T-helper 1 cell treated with Interleukin-12 subunit alpha and Interleukin-12 subunit beta and Interleukin-4 antibody, amounts not matched to agents 30 ng/mL and 1 ng/mL, for 36 hours (primary cell): ENCODE data around the gene ICE1. TPM values are rescaled to one million over a fixed set of nuclear protein-coding genes. Genes with fewer than 3 reads are reported as not detected.
"Not testable (repeated sequence)": the region's sequence is repeated elsewhere in the genome, so short reads cannot be mapped to it uniquely, and the experiment has no call there.

Experiments
- intact Hi-C: fragments of 100-400 bp; cut with micrococcal nuclease; formaldehyde crosslinking; loops from one replicate; pipeline ENCODE4 v1.15.1; 2024
- total RNA-seq: library from RNA; stranded (reverse); gene quantifications from 2 replicates; pipeline ENCODE4 v1.2.3, GENCODE V29; 2022

ICE1 gene
- total RNA-seq = 33.1 and 33.5 TPM in 2 replicates

- intact Hi-C loops = loop anchor here (1.0 kb wide), 8 partner anchors 59 to 1406 kb away; partner anchors contain the start of genes MED10, NSUN2, SRD5A1 and TENT4A
Observed at GRCh38 chr5:5421961-5422818, at the start of gene ICE1. Gene ICE1 (plus strand): TSS chr5:5422677. CDS start chr5:5422916, 239 bp downstream.

- intact Hi-C loops = no loop called here
Observed at GRCh38 chr5:5372930-5373329, 49.5 kb upstream of the ICE1 start.

GRCh38 chr5:5373351-5373989 lies 49.0 kb upstream of the ICE1 start:
- intact Hi-C loops = no loop called here

GRCh38 chr5:5374009-5374715 lies 48.3 kb upstream of the ICE1 start:
- intact Hi-C loops = no loop called here

- intact Hi-C loops = no loop called here
Observed at GRCh38 chr5:5377780-5378179, 44.7 kb upstream of the ICE1 start.

GRCh38 chr5:5378531-5378930 lies 43.9 kb upstream of the ICE1 start:
- intact Hi-C loops = no loop called here

- intact Hi-C loops = no loop called here
Observed at GRCh38 chr5:5380298-5380697, 42.2 kb upstream of the ICE1 start.

GRCh38 chr5:5381310-5381913 lies 41.1 kb upstream of the ICE1 start:
- intact Hi-C loops = no loop called here

- intact Hi-C loops = no loop called here
Observed at GRCh38 chr5:5383461-5383860, 39.0 kb upstream of the ICE1 start.

- intact Hi-C loops = no loop called here
Observed at GRCh38 chr5:5384660-5385330, 37.7 kb upstream of the ICE1 start.

- intact Hi-C loops = no loop called here
Observed at GRCh38 chr5:5385331-5385662, 37.2 kb upstream of the ICE1 start.

GRCh38 chr5:5386329-5386728 lies 36.1 kb upstream of the ICE1 start:
- intact Hi-C loops = no loop called here

GRCh38 chr5:5387192-5387591 lies 35.3 kb upstream of the ICE1 start:
- intact Hi-C loops = no loop called here

- intact Hi-C loops = no loop called here
Observed at GRCh38 chr5:5387777-5388176, 34.7 kb upstream of the ICE1 start.

- intact Hi-C loops = not testable (repeated sequence)
Observed at GRCh38 chr5:5390121-5390869, 32.2 kb upstream of the ICE1 start.

GRCh38 chr5:5392504-5392903 lies 30.0 kb upstream of the ICE1 start:
- intact Hi-C loops = not testable (repeated sequence)

GRCh38 chr5:5394384-5394986 lies 28.0 kb upstream of the ICE1 start:
- intact Hi-C loops = not testable (repeated sequence)

- intact Hi-C loops = not testable (repeated sequence)
Observed at GRCh38 chr5:5395093-5395492, 27.4 kb upstream of the ICE1 start.

- intact Hi-C loops = no loop called here
Observed at GRCh38 chr5:5398071-5398470, 24.4 kb upstream of the ICE1 start.

- intact Hi-C loops = no loop called here
Observed at GRCh38 chr5:5401095-5401494, 21.4 kb upstream of the ICE1 start.
